ENCODE data around the gene ORAI2. TPM values are rescaled to one million over a fixed set of nuclear protein-coding genes. Genes with fewer than 3 reads are reported as not detected.

Gene ORAI2
- total and polyA plus RNA-seq, 2 donors (not counting 3 experiments of a cell fraction or from before 2014, with no cell fraction given) = 84.1 to 99.1 TPM

DNA sequence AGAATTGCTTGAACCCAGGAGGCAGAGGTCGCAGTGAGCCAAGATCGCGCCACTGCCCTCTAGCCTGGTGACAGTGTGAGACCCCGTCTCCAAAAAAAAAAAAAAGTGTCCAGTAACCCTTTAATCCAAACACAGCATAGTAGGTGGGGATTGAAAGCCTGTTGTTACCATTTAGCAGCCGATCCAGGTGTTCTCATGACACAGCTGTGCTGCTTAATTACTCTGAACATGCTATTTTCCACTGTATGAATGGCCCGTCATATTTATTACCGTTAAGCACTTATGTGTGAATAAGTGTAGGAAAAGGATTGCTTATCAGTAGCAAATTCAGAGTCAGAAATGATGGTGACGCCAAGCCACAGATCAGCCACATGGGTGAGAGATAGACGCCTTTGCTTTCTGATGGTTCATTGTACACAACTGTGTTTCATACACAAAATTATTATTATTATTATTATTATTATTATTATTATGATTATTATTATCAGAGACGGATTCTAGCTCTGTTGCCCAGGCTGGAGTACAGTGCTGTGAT, 11.6 kb upstream of the ORAI2 start:
- Histone ChIP-seq H3K4me1 (ENCODE audit: control insufficient read depth, extremely low read depth, insufficient read depth, low read length) (no peaks in the 10 kb centered on the region), H3K4me2 (ENCODE audit: insufficient read depth, low read length) (no peak overlapping the region), H3K36me3 (ENCODE audit: control insufficient read depth in 2 of 2, extremely low read depth in 1 of 2, insufficient read depth in 2 of 2, low read length in 2 of 2) (peaks cover 0 to 28% of the 10 kb centered on the region in 2 experiments), H3K79me2 (ENCODE audit: control insufficient read depth, insufficient read depth, low read length) (no peaks in the 10 kb centered on the region), H3K9me3 (replicated peaks; ENCODE audit: control insufficient read depth, insufficient read depth, low read length) (no peaks in the 10 kb centered on the region), H3K9me1 (replicated peaks; ENCODE audit: control insufficient read depth, extremely low read depth, insufficient read depth, low read length) (no peaks in the 10 kb centered on the region), H2AFZ (ENCODE audit: low read depth, low read length) (no peak overlapping the region), H3K4me3 (replicated peaks in 1 of 3; ENCODE audit: insufficient read depth in 1 of 3, low read depth in 1 of 3, low read length in 3 of 3) (no peak overlapping the region), H3K9ac (replicated peaks; ENCODE audit: extremely low read depth, insufficient read depth, low read length) (no peak overlapping the region), H4K20me1 (replicated peaks; ENCODE audit: control insufficient read depth, extremely low read depth, insufficient read depth, low read length) (no peaks in the 10 kb centered on the region), H3K27me3 (ENCODE audit: control insufficient read depth in 2 of 2, insufficient read depth in 2 of 2, low read length in 2 of 2) (no peaks in the 10 kb centered on the region), H3K27ac (ENCODE audit: insufficient read depth, low read depth, low read length) (no peak overlapping the region)
- intact Hi-C loops (cut with micrococcal nuclease) (no loop called here), dilution Hi-C loops (cut with MboI; ENCODE audit: extremely low pct_ligation_motif_present, low sequenced_read_pairs) (no loop called here)
- DNase-seq (ENCODE audit: low read depth, low spot score) (no peak), FAIRE-seq (no peak)
- POLR2A ChIA-PET = no interaction called here
- BruUV-seq (replicated peaks) = no TSS peak
- CTCF ChIA-PET = no interaction called here
- TF ChIP-seq JUN (IDR thresholded peaks at IDR 0.05; ENCODE audit: borderline replicate concordance, insufficient read depth, insufficient read length, low read depth) (no peak), EZH2 (IDR thresholded peaks at IDR 0.05; ENCODE audit: borderline replicate concordance, low read depth, low read length, severe bottlenecking) (no peak), MYC (IDR thresholded peaks at IDR 0.05; ENCODE audit: low read depth, low read length) (no peak), MAX (IDR thresholded peaks at IDR 0.05; ENCODE audit: insufficient read depth, insufficient read length) (no peak), POLR2A (IDR thresholded peaks at IDR 0.05; ENCODE audit: low read depth, low read length) (no peak), POLR2AphosphoS5 (IDR thresholded peaks at IDR 0.05; ENCODE audit: insufficient read depth, low read depth, low read length) (no peak), GATA2 (IDR thresholded peaks at IDR 0.05; ENCODE audit: insufficient read depth, insufficient read length, low read depth, low read length) (no peak), FOS (IDR thresholded peaks at IDR 0.05; ENCODE audit: borderline replicate concordance, insufficient read depth, low read length) (no peak)
- TF ChIP-seq, protein P1, sequence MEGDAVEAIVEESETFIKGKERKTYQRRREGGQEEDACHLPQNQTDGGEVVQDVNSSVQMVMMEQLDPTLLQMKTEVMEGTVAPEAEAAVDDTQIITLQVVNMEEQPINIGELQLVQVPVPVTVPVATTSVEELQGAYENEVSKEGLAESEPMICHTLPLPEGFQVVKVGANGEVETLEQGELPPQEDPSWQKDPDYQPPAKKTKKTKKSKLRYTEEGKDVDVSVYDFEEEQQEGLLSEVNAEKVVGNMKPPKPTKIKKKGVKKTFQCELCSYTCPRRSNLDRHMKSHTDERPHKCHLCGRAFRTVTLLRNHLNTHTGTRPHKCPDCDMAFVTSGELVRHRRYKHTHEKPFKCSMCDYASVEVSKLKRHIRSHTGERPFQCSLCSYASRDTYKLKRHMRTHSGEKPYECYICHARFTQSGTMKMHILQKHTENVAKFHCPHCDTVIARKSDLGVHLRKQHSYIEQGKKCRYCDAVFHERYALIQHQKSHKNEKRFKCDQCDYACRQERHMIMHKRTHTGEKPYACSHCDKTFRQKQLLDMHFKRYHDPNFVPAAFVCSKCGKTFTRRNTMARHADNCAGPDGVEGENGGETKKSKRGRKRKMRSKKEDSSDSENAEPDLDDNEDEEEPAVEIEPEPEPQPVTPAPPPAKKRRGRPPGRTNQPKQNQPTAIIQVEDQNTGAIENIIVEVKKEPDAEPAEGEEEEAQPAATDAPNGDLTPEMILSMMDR (IDR thresholded peaks at IDR 0.05; ENCODE audit: extremely low read depth in 1 of 2, insufficient read depth in 1 of 2, low read depth in 1 of 2, low read length in 2 of 2) = no peak

Data from endothelial cell of umbilical vein (primary cell).